Measurements from ENCODE around the gene NCKAP5.

Gene NCKAP5

GRCh38 chr2:132670496-132671150 is 897.6 kb downstream of the NCKAP5 start:
- H3K4me3 ChIP-seq (ENCODE audit: low read depth, low read length), result peak overlapping the region; percentile 82
- TF ChIP-seq CTCF (IDR thresholded peaks at IDR 0.05; ENCODE audit: low read depth, low read length), result no peak

- peak within 1 kb of the TSS; percentile 82 for H3K4me3 ChIP-seq (ENCODE audit: low read depth, low read length)
- TF ChIP-seq CTCF (IDR thresholded peaks at IDR 0.05; ENCODE audit: low read depth, low read length), result no peak
Observed at GRCh38 chr2:132669908-132670495, 898.3 kb downstream of the NCKAP5 start, which contains the start of gene LYPD1. LYPD1 (minus strand) TSS chr2:132670205; CDS start chr2:132669932, 273 bp downstream.

- H3K4me3 ChIP-seq (ENCODE audit: low read depth, low read length), result peak overlapping the region; percentile 82
- TF ChIP-seq CTCF (IDR thresholded peaks at IDR 0.05; ENCODE audit: low read depth, low read length), result no peak
Observed at GRCh38 chr2:132668987-132669907, 899.0 kb downstream of the NCKAP5 start.

GRCh38 chr2:132668189-132668823 is 900.0 kb downstream of the NCKAP5 start:
- H3K4me3 ChIP-seq (ENCODE audit: low read depth, low read length), result peak overlapping the region; percentile 82

GRCh38 chr2:132667706-132668105 is 900.6 kb downstream of the NCKAP5 start:
- TF ChIP-seq CTCF (IDR thresholded peaks at IDR 0.05; ENCODE audit: low read depth, low read length), result no peak
- H3K4me3 ChIP-seq (ENCODE audit: low read depth, low read length), result peak overlapping the region; percentile 82

More at GRCh38 chr2:132668189-132668823, 900.0 kb downstream of the NCKAP5 start:
- peak; percentile 32 for TF ChIP-seq CTCF (IDR thresholded peaks at IDR 0.05; ENCODE audit: low read depth, low read length)

GRCh38 chr2:132665401-132666140 is 902.7 kb downstream of the NCKAP5 start:
- no peak for TF ChIP-seq CTCF (IDR thresholded peaks at IDR 0.05; ENCODE audit: low read depth, low read length)
- H3K4me3 ChIP-seq (ENCODE audit: low read depth, low read length), result no peak overlapping the region
